Thymus (tissue), 11 donors: ENCODE data around the gene KCNS3. TPM values are rescaled to one million over a fixed set of nuclear protein-coding genes. Genes with fewer than 3 reads are reported as not detected.

Experiments
- DNase-seq, 9 donors: peaks; one replicate each; pipeline ENCODE4 v3.0.0-alpha.2; 2013; ENCODE audit warnings: low spot score in 9 of 9, low read depth in 6 of 9, missing footprints in 1 of 9
- H3K27ac ChIP-seq, 2 donors: one replicate each; pipeline ENCODE4 v1.5.1; 2013; ENCODE audit warnings: control low read depth in 1 of 2, low read depth in 1 of 2, low read length in 1 of 2, mild to moderate bottlenecking in 1 of 2, moderate library complexity in 1 of 2
- H3K27me3 ChIP-seq, 2 donors: one replicate each; pipeline ENCODE4 v1.5.1; 2013; ENCODE audit warnings: low read length in 1 of 2; ENCODE audit not compliant: control insufficient read depth in 2 of 2, insufficient read depth in 1 of 2
- H3K36me3 ChIP-seq, 2 donors: one replicate each; pipeline ENCODE4 v1.5.1; 2013; ENCODE audit warnings: low read length in 1 of 2, mild to moderate bottlenecking in 1 of 2, moderate library complexity in 1 of 2; ENCODE audit not compliant: control insufficient read depth in 2 of 2, insufficient read depth in 2 of 2
- H3K4me1 ChIP-seq, 2 donors: one replicate each; pipeline ENCODE4 v1.5.1; 2013; ENCODE audit warnings: low read length in 2 of 2; ENCODE audit not compliant: control insufficient read depth in 2 of 2, insufficient read depth in 2 of 2
- H3K4me3 ChIP-seq, 2 donors: one replicate each; pipeline ENCODE4 v1.5.1; 2013; ENCODE audit warnings: low read length in 2 of 2, control low read depth in 1 of 2, mild to moderate bottlenecking in 1 of 2
- H3K9me3 ChIP-seq, 2 donors: one replicate each; pipeline ENCODE4 v1.5.1; 2013; ENCODE audit warnings: low read length in 1 of 2, mild to moderate bottlenecking in 1 of 2; ENCODE audit not compliant: control insufficient read depth in 2 of 2, insufficient read depth in 1 of 2
- WGBS: extraction: QIAGEN DNeasy Blood & Tissue Kit; methylation state at CpG from one replicate; pipeline ENCODE4 v1.1.7; 2013; 5-methylcytosine and 5-hydroxymethylcytosine counted together
- polyA plus RNA-seq: library from polyadenylated mRNA; stranded (reverse); fragments of 200-250 nt; gene quantifications from one replicate; pipeline ENCODE4 v1.2.3, GENCODE V29; 2013
- total RNA-seq: library from RNA; stranded (reverse); fragments of 120-200 nt; gene quantifications from one replicate; pipeline ENCODE4 v1.2.4, GENCODE V29; 2013
- donor health status: healthy.

KCNS3 gene
- total and polyA plus RNA-seq, 2 donors, result 0.52 to 0.68 TPM

DNA sequence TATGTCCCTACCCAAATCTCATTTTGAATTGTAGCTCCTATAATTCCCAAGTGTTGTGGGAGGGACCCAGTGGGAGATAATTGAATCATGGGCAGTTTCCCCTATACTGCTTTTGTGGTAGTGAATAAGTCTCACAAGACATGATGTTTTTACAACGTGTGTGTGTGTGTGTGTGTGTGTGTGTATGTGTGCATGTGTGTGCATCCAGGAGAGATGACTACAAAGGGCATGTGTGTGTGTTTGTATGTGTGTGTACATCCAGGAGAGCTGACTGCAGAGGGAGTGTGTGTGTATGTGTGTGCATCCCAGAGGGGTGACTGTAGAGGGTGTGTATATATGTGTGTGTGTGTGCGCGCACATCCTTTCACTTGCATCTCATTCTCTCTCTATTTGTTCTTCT lies 86.7 kb downstream of the KCNS3 start:
- Histone ChIP-seq H3K4me3 (no peak overlapping the region), H3K9me3 (no peaks in the 10 kb centered on the region), H3K4me1 (peaks cover 29 to 34% of the 10 kb centered on the region in 2 donors), H3K36me3 (no peaks in the 10 kb centered on the region), H3K27me3 (no peaks in the 10 kb centered on the region), H3K27ac (no peak overlapping the region)
- no peak for DNase-seq
- 95% methylated on average over 3 of the region's 3 CpGs for WGBS

DNA sequence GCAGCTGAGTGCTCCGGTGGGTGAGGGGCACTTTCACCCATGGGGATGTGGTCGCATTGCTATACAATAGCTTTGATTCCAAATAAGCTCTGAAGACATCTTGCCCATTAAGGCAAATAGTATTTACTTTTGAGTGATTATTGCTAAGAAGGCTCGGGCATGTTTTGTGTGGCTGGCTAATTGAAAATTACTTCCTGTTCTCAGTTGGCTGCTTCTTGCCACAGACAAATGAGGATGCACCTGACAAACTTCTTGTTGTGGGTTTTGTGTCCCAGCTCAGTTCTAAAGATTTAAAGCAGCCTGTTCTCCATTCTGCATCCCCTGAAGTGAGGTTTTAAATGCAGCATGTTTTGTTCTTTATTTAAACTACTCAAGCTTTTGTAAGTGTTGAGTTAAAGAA lies 88.3 kb downstream of the KCNS3 start:
- Histone ChIP-seq H3K27ac (peak overlapping the region; percentile 44 to 76), H3K4me3 (no peak overlapping the region), H3K4me1 (peaks cover 26% of the 10 kb centered on the region in 2 donors), H3K36me3 (no peaks in the 10 kb centered on the region), H3K9me3 (no peaks in the 10 kb centered on the region), H3K27me3 (no peaks in the 10 kb centered on the region)
- WGBS, result 15% methylated on average over 3 of the region's 3 CpGs
- DNase-seq, result peak; percentile 41 to 90 (median 60)

DNA sequence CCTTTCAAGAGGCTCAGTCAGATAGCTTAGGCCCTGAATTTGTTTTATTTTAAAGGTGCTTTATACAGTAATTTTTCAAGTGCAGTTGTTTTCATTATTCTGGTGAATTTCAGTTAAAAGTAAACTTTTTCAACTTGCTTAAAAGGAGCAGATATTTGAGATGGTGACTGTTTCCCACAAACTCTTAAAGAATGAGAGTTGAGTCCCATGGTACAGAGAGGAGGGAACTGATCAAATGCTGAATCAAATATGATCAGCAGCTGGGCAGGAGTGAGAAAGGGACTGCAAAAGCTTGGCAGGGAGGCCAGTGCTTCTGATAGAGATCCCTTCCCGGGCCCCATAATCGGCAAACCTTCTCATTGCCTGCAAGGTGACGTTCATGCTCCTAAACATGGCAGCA lies 91.2 kb downstream of the KCNS3 start:
- WGBS, result 93% methylated on average over 3 of the region's 3 CpGs
- Histone ChIP-seq H3K27ac (no peak overlapping the region), H3K4me3 (no peak overlapping the region), H3K36me3 (no peaks in the 10 kb centered on the region), H3K9me3 (no peaks in the 10 kb centered on the region), H3K4me1 (peaks cover 26% of the 10 kb centered on the region in 2 donors), H3K27me3 (no peaks in the 10 kb centered on the region)
- no peak for DNase-seq

DNA sequence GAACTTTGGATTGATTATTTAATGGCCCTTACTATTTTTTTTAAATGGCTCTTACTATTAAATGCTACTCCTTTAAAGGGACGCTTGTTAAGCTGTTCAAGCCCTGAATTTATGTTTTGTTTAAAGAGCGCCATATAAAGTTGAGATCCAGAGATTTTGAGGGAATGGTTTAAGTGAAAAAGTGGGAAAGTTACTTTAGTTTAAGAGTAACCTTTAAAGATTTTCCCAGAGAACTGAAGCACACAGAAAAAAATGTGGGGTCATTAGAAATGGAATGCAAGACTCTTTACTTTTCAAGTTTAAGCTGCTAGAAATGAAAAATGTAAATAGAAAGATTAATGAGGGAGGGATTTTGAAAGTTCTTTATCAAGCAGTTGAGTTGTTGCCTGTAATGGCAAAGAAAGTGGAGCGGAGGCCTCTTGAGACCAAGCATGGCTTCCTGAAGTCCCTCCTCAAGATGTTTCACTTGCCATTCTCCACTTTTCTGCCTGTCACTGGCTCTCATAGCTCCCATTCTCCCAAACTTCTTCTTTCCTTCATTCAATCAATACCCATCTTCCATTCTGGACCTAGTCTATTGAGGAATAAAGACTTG lies 93.2 kb downstream of the KCNS3 start:
- no peak overlapping the region for H3K27ac ChIP-seq
- no peak for DNase-seq
- peaks cover 12 to 15% of the 10 kb centered on the region in 2 donors for H3K4me1 ChIP-seq
- no peaks in the 10 kb centered on the region for H3K9me3 ChIP-seq
- no peak overlapping the region for H3K4me3 ChIP-seq
- no peaks in the 10 kb centered on the region for H3K36me3 ChIP-seq
- WGBS, result 97% methylated on average over 3 of the region's 3 CpGs
- H3K27me3 ChIP-seq, result no peaks in the 10 kb centered on the region

DNA sequence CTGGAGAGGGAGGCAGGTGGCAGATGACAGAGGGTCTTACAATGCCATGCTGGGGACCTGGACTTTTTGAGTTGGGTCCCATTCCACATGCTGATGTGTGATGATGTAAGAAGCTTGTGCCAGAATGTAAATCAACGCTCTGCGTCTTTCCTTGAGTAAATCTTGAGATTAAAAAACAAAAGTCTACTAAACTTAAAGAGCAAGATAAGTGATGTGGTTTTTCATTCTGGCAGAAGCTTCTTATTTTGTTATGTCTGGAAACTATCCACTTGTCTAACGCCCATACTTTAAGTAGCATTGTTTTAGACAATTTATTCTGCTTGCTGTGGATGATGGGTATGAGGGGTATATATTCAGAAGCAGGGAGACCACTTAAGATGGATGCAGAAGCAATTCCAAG lies 94.5 kb downstream of the KCNS3 start:
- 96% methylated on average over 3 of the region's 3 CpGs for WGBS
- H3K9me3 ChIP-seq, result no peaks in the 10 kb centered on the region
- peaks cover 2 to 5% of the 10 kb centered on the region in 2 donors for H3K4me1 ChIP-seq
- H3K27ac ChIP-seq, result no peak overlapping the region
- no peaks in the 10 kb centered on the region for H3K27me3 ChIP-seq
- DNase-seq, result no peak
- no peak overlapping the region for H3K4me3 ChIP-seq
- H3K36me3 ChIP-seq, result no peaks in the 10 kb centered on the region

DNA sequence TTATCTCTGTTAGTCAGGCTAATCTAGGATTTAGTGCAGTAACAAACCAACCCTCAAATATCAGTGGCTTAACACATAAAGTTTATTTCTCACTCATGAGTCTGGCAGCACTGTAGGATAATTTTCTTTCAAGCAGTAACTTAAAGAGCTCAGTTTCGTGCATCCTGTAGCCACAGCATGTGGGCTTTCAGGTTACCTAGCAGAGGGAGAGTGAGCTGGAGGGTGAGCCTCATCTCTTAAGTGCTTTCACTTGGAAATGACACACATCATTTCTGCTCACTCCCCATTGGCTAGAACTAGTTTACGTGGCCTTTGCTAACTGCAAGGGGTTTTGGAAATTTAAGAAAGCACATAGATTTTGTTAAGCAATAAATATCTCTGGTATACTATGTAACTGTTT lies 96.9 kb downstream of the KCNS3 start:
- Histone ChIP-seq H3K36me3 (no peaks in the 10 kb centered on the region), H3K27me3 (no peaks in the 10 kb centered on the region), H3K9me3 (no peaks in the 10 kb centered on the region), H3K4me3 (no peak overlapping the region), H3K27ac (no peak overlapping the region), H3K4me1 (no peaks in the 10 kb centered on the region)
- WGBS, result 89% methylated on average over 2 of the region's 2 CpGs
- DNase-seq, result no peak

DNA sequence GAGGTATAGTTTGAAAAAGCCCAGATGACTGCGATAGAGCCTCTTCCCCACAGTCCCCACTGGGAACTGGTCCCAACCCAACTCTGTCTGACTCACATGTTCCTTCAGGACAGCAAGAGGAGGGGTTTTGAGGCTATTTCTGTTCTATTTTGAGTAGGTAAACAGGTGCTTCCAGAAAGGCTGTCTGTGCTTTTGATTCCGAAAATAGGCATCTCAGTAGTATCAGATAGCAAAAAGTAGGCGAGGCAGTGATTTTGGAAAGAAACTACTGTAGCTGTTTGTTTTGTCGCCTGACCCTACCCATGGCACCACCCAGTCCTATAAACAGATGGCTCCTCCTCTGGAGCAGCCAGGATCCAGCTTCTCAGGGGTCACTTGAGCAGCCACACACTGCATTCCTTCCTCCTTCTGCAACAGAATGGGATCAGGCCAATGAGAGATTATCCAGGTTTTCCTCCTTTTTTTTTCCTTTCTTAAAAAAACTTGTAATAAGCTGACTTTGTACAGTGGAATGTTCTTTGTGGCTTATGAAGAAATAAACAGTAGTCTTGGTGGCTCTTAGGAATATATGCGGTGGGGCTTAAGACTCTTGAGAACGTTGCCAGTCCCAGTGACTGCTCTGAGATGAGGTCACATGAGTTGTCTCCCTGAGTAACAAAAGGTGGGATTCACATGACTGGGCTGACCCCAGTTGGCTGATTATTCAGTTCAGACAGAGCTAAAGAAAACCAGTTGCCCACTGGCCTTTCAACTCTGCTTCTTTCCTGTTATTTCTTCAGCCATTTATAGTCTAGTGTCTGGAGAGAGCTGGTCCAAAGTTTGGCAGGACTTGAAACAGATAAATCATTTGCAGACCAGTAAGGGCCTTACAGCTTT lies 98.6 kb downstream of the KCNS3 start:
- no peaks in the 10 kb centered on the region for H3K27me3 ChIP-seq
- no peaks in the 10 kb centered on the region for H3K9me3 ChIP-seq
- no peaks in the 10 kb centered on the region for H3K36me3 ChIP-seq
- no peaks in the 10 kb centered on the region for H3K4me1 ChIP-seq
- H3K4me3 ChIP-seq, result no peak overlapping the region
- WGBS, result 90% methylated on average over 6 of the region's 6 CpGs
- DNase-seq, result no peak
- H3K27ac ChIP-seq, result no peak overlapping the region

DNA sequence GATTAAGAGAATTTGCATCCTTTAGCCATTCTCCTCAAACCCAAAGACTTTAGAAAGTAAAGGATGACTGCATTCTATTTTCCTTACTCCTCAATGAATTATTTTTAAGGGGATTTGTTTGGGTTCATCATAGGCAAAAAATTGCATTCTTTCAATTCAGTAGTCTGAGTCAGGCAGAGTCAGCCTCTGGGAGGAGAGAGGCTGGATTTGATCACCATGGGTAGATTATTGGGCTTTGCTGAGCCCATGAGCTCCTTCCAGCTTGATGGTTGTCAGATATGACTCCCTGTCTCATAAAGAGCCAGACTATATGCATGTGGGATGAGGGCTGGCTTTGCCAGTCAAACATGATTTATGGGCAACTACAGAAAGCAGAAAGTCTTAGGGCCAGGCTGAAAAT lies 101.2 kb downstream of the KCNS3 start:
- H3K27me3 ChIP-seq, result no peaks in the 10 kb centered on the region
- no peaks in the 10 kb centered on the region for H3K4me1 ChIP-seq
- no peak overlapping the region for H3K27ac ChIP-seq
- no peaks in the 10 kb centered on the region for H3K9me3 ChIP-seq
- H3K4me3 ChIP-seq, result no peak overlapping the region
- no peaks in the 10 kb centered on the region for H3K36me3 ChIP-seq
- DNase-seq, result no peak

DNA sequence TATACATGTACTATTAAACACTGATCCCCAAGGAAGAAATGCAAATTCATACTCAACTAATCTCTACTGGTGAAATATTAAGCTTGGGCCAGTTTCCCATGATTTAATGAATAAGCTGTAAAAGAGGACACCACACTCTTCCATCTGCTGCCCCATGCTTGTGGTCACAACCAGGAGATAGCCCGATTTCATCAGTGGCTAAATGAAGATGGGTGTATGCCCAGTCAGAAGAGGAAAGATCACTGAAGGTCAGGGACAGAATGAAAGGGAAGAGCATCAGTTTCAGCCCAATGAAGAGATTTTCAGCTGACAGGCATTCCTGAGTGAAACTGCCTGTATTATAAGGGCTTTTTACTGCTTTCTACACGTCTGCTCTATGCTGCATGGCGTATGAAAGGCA lies 103.5 kb downstream of the KCNS3 start:
- no peaks in the 10 kb centered on the region for H3K4me1 ChIP-seq
- no peaks in the 10 kb centered on the region for H3K36me3 ChIP-seq
- no peak overlapping the region for H3K4me3 ChIP-seq
- no peak for DNase-seq
- WGBS, result 88% methylated on average over 3 of the region's 3 CpGs
- H3K27ac ChIP-seq, result no peak overlapping the region
- no peaks in the 10 kb centered on the region for H3K9me3 ChIP-seq
- no peaks in the 10 kb centered on the region for H3K27me3 ChIP-seq
